ENCODE results near the gene CDC42SE2.

DNA sequence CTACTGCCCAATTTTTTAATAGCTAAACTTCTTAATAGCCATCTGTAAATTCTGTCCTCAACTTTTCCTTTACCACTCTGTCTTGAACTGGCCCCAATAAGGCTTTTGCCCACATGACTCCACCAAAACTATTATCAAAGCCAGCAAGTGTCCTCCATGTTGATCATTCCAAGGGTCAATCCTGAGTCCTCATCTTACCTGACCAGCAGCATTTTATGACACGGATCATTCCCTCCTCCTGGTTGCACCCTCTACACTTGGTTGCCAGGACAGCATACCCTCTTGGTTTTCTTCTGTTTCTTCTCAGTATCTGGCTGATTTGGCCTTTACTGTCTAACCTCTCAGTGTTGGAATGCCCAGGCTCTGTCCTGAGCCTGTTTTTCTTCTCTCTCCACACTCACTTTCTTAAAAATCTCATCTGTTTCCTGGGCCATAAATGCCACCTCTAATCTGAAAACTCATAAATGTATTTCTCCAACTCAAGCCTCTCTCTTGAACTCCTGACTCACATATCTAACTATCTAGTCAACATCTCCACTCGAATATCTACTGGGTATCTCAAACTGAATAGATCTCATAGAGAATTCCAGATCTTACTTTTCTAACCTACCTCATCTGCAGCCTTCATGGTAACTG is 40.0 kb upstream of the CDC42SE2 start:
- TF ChIP-seq CTCF (IDR thresholded peaks at IDR 0.05; ENCODE audit: insufficient read depth, low read depth, low read length) (no peak), EZH2 (IDR thresholded peaks at IDR 0.05; ENCODE audit: insufficient read depth, low read length) (no peak)
